ENCODE results near the gene APOBEC3H. TPM values are rescaled to one million over a fixed set of nuclear protein-coding genes. Genes with fewer than 3 reads are reported as not detected.

Gene APOBEC3H
- total RNA-seq, 2 experiments from 2014 or later: 11.0 to 11.6 TPM

DNA sequence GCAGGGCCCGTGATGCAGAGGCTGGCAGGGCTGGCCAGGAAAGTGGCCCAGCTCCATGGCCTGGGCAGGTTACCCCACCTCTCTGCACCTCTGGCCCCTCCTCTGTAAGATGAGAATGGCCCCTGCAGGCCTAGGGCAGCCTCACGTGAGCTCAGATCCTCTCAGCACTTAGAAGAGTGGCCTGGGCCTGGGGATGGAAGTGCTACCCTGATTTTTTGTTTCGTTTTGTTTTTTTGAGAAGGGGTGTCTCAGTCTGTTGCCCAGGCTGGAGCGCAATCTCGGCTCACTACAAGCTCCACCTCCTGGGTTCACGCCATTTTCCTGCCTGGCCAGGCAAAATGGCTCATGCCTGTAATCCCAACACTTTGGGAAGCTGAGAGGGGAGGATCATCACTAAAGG, 982 bp downstream of the APOBEC3H start:
- ChIA-PET POLR2A (interaction anchor here (0.6 to 1.0 kb wide), 2 partner anchors 16 to 305 kb away, joined by 3 to 5 read pairs; no protein-coding TSS in a partner anchor), CTCF (interaction anchor here (0.9 to 2.0 kb wide), 7 partner anchors 11 to 228 kb away, joined by 3 to 10 read pairs (median 4); partner anchors contain the start of genes APOBEC3C and APOBEC3G)

DNA sequence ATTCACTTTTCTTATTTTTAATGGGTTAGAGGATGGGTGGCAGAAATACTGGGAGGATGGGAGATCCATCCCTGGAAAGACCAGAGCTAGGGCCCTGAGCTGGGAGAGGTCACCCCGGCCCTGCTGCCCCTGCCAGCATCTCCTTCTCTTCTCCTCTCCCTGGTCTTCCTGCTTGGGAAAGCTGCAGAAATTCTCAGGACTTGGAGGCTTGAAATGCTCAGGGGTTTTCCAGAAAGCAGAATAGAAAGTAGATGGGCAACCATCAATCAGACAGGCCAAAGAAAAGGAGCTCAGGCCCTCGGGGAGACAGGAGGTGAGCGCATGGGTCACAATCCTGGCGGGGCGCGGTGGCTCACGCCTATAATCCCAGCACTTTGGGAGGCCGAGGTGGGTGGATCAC, 1.5 kb downstream of the APOBEC3H start:
- ChIA-PET CTCF (interaction anchor here (0.9 to 2.0 kb wide), 7 partner anchors 10 to 228 kb away, joined by 3 to 10 read pairs (median 4); partner anchors contain the start of genes APOBEC3C and APOBEC3G), POLR2A (interaction anchor here (0.5 to 1.1 kb wide), 3 partner anchors 9 to 146 kb away, joined by 3 to 5 read pairs (median 4); no protein-coding TSS in a partner anchor)

DNA sequence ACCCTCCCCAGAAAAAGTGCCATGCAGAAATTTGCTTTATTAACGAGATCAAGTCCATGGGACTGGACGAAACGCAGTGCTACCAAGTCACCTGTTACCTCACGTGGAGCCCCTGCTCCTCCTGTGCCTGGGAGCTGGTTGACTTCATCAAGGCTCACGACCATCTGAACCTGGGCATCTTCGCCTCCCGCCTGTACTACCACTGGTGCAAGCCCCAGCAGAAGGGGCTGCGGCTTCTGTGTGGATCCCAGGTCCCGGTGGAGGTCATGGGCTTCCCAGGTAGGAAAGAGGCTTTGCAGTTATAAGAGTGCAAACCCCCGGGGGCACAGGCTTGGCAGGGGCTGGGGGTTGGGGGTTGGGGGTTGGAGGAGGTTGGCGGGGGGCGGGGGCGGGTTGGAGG, 4.2 kb downstream of the APOBEC3H start:
- POLR2A ChIA-PET: interaction anchor here (1.5 kb wide), 1 partner anchor 12 kb away, joined by 4 read pairs; no protein-coding TSS in a partner anchor

DNA sequence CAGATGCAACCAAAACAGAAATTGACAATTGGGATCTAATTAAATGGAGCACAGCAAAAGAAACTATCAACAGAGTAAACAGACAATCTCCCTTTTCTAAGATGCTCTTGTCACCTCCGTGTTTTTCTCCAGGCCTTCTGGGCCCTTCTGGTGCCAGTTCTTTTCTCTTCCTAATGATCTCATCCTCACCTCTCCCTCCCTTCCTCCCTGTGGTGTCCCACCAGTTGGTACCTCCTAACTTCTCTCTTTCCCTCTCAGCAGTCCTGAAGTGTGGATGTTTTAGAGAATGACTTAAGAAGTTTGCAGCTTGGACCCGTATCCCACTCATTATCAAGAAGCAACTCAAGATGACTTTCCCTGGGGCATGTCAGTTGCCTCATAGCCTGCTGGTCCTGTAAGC, 6.4 kb downstream of the APOBEC3H start:
- POLR2A ChIA-PET: no interaction called here
- CTCF ChIA-PET: no interaction called here

More for the DNA sequence above, 4.2 kb downstream of the APOBEC3H start:
- CTCF ChIA-PET: no interaction called here

DNA sequence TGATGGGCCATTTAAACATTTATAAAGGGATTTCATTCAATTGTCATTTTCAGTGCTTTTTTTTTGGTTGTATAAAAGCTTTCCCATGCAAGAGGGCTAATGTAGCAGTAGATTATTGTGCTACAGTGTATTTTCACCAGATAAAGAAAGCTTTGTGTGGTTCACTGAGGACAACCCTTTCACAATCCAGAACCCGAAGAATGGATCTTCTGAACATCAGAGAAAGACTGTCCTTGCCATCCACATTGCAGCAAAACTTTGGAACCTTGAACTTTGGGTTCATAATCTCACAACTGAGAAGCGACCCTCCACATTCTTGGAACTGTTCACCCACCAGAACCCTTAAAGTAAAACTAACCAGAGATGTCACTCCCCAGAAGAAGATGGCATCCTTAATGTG, 9.3 kb downstream of the APOBEC3H start:
- POLR2A ChIA-PET: no interaction called here
- CTCF ChIA-PET: no interaction called here

DNA sequence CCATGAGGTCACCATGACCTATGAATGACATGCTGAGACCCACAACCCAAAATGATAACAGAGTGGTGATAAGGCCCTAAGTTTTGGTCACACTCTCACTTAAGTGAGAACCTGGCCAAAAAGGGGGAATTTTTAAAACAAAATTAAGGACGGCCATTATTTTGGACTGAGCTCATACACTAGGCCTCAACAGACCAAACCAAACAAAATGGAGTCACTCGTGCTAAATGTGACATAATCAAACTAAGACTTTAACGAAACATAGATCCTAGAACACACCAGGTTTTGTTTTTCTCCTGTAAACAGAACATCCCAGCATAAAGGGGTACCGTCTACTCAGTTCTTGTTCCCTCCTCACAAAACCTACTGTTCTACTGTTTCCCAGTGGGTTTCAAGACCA, 11.4 kb downstream of the APOBEC3H start:
- POLR2A ChIA-PET: no interaction called here

DNA sequence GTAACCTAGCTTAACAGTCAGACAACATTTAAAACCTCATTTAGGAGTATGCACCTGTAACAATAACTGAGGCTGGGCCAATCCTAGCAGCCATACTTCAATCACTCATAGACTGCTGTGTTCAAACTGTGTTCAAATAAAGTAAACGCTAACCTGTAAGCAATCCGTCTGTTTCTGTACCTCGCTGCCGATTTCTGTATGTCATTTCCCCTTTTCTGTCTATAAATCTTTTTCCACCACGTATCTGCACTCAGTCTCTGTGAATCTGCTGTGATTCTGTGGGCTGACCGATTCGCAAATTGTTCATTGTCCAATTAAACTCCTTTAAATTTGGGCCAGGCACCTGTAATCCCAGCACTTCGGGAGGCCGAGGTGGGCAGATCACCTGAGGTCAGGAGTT, 12.3 kb downstream of the APOBEC3H start:
- ChIA-PET POLR2A (no interaction called here), CTCF (interaction anchor here (0.6 to 1.1 kb wide), 2 partner anchors 11 to 107 kb away, joined by 3 read pairs; no protein-coding TSS in a partner anchor)

More for the DNA sequence above, 11.4 kb downstream of the APOBEC3H start:
- CTCF ChIA-PET: interaction anchor here (0.6 to 1.1 kb wide), 2 partner anchors 10 to 1244 kb away, joined by 3 read pairs; no protein-coding TSS in a partner anchor

DNA sequence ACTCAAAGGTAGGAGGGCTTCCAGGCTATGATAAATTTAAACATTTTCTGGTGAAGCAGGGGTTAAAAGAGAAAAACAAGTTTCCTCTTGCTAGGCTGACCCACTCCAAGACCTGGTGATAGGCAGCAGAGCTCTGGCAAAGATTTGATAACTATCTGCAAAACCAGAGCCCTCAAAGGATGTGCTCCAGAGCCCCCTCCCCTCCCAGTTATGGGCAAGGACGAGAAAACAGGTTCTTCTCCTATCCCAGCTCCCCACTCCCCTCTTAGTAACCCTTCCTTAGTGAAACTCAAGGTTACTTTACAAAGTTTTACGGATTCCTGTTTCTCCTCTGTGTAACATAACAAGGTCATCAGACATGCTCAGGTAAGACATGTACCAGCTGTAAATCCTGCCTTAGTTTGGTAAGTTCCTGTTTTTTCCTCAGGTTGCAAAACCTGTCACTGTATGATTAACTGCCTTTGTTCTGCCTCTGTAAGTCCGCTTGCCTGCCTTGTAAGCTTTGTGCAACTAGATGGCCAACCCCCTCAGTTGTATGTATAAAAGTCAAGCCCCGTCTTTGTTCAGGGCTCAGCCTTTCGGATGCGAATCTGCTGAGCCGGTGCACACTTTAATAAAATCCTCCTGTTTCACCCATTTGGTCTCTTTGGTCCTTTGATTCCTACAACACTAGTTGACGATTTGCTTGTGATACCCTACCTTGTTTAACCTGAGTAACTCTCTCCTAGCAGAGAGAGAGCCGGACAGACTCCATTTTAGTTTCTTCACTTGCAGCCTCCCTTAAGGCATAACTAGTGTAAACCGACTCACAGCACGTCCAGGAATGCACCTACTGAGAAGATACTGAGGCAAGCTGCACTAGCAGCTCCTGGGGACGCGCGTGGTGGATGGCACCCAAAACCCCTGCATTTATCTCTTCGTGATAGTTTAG, 13.9 kb downstream of the APOBEC3H start:
- ChIA-PET CTCF (interaction anchor here (0.8 kb wide), 1 partner anchor 16 kb away, joined by 3 read pairs; no protein-coding TSS in a partner anchor), POLR2A (no interaction called here)

DNA sequence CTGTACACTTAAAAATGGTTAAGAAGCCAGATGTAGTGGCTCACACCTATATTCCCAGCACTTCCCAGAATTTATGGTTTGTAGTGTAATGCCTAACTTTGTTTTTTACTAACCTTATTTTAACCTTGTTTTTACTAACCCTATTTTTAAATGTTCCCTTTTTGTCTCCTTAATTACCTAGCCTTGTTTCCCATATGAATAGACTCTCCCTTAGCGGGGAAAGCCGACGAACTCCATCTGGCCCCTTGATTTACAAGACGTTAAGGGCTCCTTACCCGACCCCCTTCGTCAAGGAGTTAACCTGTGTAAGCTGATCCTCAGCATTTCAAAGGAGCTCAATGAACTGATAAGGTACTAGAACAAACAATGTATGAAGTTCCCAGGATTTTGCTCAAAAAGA, 17.1 kb downstream of the APOBEC3H start:
- ChIA-PET POLR2A (interaction anchor here (0.6 to 1.0 kb wide), 4 partner anchors 14 to 22 kb away, joined by 4 to 15 read pairs (median 6); no protein-coding TSS in a partner anchor), CTCF (interaction anchor here (0.7 to 2.3 kb wide), 5 partner anchors 15 to 66 kb away, joined by 3 to 10 read pairs (median 4); no protein-coding TSS in a partner anchor)

DNA sequence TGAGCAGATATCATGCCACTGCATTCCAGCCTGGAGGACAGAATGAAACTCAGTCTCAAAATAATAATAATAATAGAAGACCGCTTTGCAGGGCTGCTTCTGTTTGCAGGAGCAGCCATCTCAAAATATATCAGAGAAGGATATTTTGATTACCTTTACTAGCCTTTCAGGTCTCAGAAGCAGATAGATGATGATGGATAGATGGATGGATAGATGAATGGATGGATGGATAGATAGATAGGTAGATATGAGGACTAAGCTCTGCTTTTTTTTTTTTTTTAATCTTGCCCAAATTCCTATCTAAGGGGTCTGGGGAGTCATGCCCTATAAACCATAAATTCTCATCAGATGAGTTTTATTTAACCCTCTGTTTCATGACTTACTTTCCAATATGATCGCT, 18.5 kb downstream of the APOBEC3H start:
- ChIA-PET POLR2A (interaction anchor here (0.6 to 1.0 kb wide), 4 partner anchors 24 to 930 kb away, joined by 3 to 5 read pairs (median 4); no protein-coding TSS in a partner anchor), CTCF (interaction anchor here (0.6 to 1.4 kb wide), 2 partner anchors 26 to 40 kb away, joined by 3 to 5 read pairs; no protein-coding TSS in a partner anchor)

DNA sequence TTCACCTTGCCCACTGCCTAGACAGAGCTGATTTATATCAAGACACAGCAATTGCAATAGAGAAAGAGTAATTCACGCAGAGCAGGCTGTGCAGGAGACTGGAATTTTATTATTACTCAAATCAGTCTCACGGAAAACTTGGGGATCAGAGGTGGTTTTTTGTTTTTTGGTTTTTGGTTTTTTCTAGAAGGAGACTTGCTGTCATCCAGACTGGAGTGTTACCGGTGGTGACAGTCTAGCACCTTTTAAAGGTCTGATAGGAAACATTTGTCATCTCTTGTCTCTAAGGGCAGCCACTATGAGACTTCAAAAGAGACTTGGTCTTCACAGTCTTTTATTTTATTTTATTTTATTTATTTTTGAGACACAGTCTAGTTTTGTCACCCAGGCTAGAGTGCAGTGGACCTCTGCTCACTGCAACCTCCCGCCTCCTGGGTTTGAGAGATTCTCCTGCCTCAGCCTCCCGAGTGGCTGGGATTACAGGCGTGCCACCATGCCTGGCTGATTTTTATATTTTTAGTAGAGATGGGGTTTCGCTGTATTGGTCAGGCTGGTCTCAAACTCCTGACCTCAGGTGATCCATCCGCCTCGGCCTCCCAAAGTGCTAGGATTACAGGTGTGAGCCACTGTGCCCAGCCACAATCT, 19.1 kb downstream of the APOBEC3H start:
- CTCF ChIA-PET: interaction anchor here (1.4 kb wide), 1 partner anchor 26 kb away, joined by 5 read pairs; no protein-coding TSS in a partner anchor
- POLR2A ChIA-PET: interaction anchor here (0.7 to 1.0 kb wide), 3 partner anchors 25 to 930 kb away, joined by 3 to 5 read pairs (median 3); no protein-coding TSS in a partner anchor

DNA sequence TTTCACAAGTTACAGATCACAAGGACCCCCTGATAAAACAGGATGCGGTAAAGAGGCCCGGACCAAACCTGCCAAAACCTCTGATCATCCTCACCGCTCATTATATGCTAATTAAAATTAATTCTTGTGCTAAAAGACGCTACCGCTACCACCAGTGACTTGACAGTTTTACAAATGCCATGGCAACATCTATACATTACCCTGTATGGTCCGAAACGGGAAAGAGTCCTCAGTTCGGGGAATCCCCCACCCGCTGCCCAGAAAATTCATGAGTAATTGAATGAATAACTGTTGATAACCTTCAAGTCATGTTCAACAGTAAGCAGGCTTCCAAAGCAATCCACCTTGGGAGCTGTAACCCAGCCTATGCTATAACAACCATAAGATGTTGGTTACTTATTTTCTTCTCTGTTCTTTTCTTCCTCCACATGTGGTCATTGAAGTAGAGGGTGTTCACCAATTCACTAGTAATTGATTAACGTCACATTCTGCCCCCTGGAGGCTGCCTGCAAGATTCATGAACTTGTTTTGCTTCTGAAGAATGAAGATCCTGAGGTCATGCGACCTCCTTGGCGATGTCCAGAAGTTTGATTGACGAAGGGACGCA, 20.6 kb downstream of the APOBEC3H start:
- ChIA-PET POLR2A (interaction anchor here (0.7 to 1.5 kb wide), 3 partner anchors 37 to 104 kb away, joined by 3 to 7 read pairs (median 3); partner anchors contain the start of gene APOBEC3C), CTCF (interaction anchor here (0.7 to 1.6 kb wide), 10 partner anchors 17 to 1380 kb away, joined by 3 to 6 read pairs (median 4); partner anchors contain the start of gene APOBEC3D)

DNA sequence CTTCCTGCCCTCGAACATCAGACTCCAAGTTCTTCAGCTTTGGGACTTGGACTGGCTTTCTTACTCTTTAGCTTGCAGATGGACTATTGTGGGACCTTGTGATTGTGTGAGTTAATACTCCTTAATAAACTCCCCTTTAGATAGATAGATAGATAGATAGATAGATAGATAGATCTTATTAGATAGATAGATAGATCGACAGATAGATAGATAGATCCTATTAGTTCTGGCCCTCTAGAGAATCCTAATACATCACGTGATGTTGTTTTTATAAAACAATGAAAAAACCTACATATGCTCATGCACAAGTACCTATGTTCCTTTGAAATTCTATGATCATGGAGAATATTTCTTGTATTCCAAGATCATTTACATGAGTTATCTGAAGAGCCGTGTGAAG, 23.9 kb downstream of the APOBEC3H start:
- ChIA-PET POLR2A (interaction anchor here (0.6 kb wide), 1 partner anchor 96 kb away, joined by 5 read pairs; no protein-coding TSS in a partner anchor), CTCF (interaction anchor here (0.8 to 1.5 kb wide), 3 partner anchors 13 to 139 kb away, joined by 3 to 7 read pairs (median 4); partner anchors contain the start of gene APOBEC3C)

DNA sequence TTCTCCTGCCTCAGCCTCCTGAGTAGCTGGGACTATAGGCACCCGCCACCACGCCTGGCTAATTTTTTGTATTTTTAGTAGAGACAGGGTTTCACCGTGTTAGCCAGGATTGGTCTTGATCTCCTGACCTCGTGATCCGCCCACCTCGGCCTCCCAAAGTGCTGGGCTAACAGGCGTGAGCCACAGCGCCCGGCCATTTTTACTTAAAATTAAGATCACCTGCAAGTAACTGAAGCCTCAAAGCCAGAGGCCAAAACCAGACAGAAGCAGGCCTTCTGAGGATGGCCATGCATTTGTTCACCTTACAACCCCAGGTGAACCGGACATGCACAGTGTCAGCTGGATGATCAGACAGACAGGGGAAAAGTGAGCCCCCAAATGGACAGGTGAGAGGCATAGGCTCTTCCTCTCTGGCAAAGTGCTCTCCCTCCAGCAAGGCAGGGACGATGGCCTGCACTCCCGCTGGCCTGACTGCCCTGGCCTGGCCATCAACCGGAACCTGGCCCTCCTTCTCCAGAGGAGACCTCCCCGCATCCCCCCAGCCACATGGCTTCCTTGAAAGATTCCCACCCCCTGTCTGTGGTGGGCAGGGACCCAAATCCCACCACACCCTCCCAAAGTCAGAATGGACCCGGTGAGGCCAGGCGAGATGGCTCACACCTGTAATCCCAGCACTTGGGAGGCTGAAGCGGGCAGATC, 25.9 kb downstream of the APOBEC3H start:
- POLR2A ChIA-PET: no interaction called here
- CTCF ChIA-PET: no interaction called here

DNA sequence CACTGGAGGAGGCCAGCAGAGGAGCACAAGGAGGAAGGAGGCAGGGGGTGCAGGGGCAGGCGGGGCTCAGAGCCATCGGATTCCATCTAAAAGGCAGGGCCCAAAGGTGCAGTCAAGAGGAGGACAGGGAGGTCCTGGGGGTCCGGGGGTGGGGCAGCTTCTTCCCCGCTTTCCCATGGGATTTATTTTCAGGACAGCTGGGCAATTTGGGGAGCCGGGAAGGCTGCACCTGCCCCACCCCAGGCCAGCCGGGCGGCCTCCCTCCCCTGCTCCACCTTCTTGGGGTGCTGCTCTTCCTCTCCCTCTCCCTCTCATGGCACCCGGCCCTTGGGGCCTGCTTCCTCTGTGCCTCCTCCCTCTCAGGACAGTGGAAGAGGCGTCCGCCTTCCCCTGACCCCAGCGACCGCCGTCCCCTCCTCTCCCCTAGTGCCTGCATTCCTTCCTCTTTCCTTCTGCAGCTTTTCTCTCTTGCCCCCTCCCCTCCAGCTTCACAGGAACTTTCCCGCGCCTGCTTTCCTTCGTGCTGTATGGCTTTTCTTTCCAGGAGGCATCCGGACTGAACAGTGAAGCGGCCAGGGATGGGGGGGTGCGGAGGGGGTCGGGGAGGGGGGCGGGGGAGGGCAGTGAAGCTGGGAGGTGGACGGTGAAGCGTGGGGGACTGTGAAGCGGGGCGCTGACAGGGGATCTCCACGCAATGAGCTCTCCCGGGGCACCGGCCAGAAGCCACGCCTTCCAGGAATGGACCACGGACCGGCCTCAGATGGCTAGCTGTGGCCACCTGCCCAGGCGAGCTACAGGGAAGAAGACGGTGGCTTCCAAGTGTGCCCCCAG, 26.9 kb downstream of the APOBEC3H start:
- ChIA-PET POLR2A (interaction anchor here (0.6 kb wide), 1 partner anchor 151 kb away, joined by 6 read pairs; no protein-coding TSS in a partner anchor), CTCF (interaction anchor here (1.4 kb wide), 1 partner anchor 255 kb away, joined by 3 read pairs; no protein-coding TSS in a partner anchor)

DNA sequence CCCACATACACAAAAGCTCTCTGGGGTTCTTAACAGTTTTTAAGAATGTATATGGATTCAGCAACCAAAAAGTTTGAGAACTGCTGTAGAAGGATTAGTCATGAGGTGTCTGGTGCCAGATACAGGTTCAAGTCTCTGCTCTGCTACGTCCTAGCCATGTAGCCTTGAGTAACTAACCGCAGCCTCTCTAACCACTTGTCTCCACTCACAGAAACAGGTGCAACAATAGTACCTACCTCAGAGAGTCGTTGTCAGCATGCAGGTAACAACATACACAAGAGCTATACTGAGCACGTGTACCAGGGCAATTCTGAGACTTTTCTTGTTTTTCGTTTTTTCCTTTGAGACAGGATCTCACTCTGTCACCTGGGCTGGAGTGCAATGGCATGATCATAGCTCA, 28.6 kb downstream of the APOBEC3H start:
- ChIA-PET CTCF (interaction anchor here (1.3 to 1.4 kb wide), 2 partner anchors 10 to 123 kb away, joined by 4 to 5 read pairs; no protein-coding TSS in a partner anchor), POLR2A (interaction anchor here (0.7 kb wide), 1 partner anchor 27 kb away, joined by 7 read pairs; no protein-coding TSS in a partner anchor)

DNA sequence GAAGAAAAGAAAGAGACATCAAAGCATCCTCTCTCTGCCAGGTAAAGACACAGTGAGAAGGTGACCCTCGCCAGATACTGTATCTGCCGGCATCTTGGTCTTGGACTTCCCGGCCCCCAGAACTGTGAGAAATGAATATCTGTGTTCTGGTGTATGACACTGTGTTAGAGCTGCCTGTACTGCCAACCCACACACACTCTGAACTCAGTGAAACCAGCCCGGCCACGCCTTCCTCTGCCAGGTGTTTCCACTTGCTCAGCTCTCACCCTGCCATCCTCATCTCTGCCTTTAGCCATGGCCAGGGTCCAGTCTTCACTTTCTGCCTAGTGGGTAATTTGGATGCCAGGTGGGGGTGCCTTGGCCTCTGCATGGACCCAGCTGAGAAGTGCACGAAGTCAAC, 31.5 kb downstream of the APOBEC3H start:
- POLR2A ChIA-PET: no interaction called here
- CTCF ChIA-PET: interaction anchor here (0.7 to 1.2 kb wide), 2 partner anchors 125 to 485 kb away, joined by 3 read pairs; no protein-coding TSS in a partner anchor
